ENCODE measurements around the gene HOXA2.

The HOXA2 gene
- 0 reads per million in 2 donors for total RNA-seq

- DNase-seq, result no peak
These were observed at the start of gene HOXA2 for GRCh38 chr7:27102581-27103442. HOXA2 (minus strand) TSS chr7:27102683; CDS start chr7:27102500, 183 bp downstream.

- DNase-seq, result no peak
These were observed 49.0 kb upstream of the HOXA2 start for GRCh38 chr7:27151341-27151930.

GRCh38 chr7:27150568-27151340, 48.3 kb upstream of the HOXA2 start:
- DNase-seq, result peak in 3 of 5 experiments; percentile 46 to 75 (median 55)

- DNase-seq, result no peak
These were observed 47.5 kb upstream of the HOXA2 start for GRCh38 chr7:27149842-27150567.

GRCh38 chr7:27148756-27149641, 46.5 kb upstream of the HOXA2 start:
- DNase-seq, result no peak

- DNase-seq, result no peak
These were observed 45.7 kb upstream of the HOXA2 start for GRCh38 chr7:27148031-27148755.

- no peak for DNase-seq
These were observed 44.9 kb upstream of the HOXA2 start, which contains the start of gene HOXA6 for GRCh38 chr7:27147199-27148030. HOXA6 (minus strand) TSS chr7:27147774; CDS start chr7:27147749, 25 bp downstream.

- DNase-seq, result no peak
These were observed 44.2 kb upstream of the HOXA2 start for GRCh38 chr7:27146491-27147198.

- DNase-seq, result no peak
These were observed 43.5 kb upstream of the HOXA2 start for GRCh38 chr7:27145914-27146412.

- DNase-seq, result no peak
These were observed 42.9 kb upstream of the HOXA2 start for GRCh38 chr7:27145165-27145913.

GRCh38 chr7:27144781-27145164, 42.3 kb upstream of the HOXA2 start:
- DNase-seq, result no peak

GRCh38 chr7:27143950-27144780, 41.7 kb upstream of the HOXA2 start:
- DNase-seq, result no peak

- DNase-seq, result no peak
These were observed 40.8 kb upstream of the HOXA2 start, which contains the start of gene HOXA5 for GRCh38 chr7:27143023-27143949. HOXA5 (minus strand) TSS chr7:27143681; CDS start chr7:27143607, 74 bp downstream.

GRCh38 chr7:27142580-27143022, 40.1 kb upstream of the HOXA2 start:
- DNase-seq, result no peak

- DNase-seq, result no peak
These were observed 39.6 kb upstream of the HOXA2 start for GRCh38 chr7:27141923-27142579.

All from T-helper 2 cell (primary cell).